Lower leg skin (tissue), 4 donors: Measurements from ENCODE around the gene SPATA31D1. TPM values are rescaled to one million over a fixed set of nuclear protein-coding genes. Genes with fewer than 3 reads are reported as not detected.
"Not testable (repeated sequence)": the region's sequence is repeated elsewhere in the genome, so short reads cannot be mapped to it uniquely, and the experiment has no call there.

Experiments
- DNase-seq, 2 donors: peaks; one replicate each; pipeline ENCODE4 v3.0.0-alpha.2; 2019; ENCODE audit warnings: low spot score in 2 of 2
- H3K4me3 ChIP-seq: fragments of 200-600 bp; sonication (generic); 2 replicates; pipeline ENCODE4 v1.5.1; 2017; ENCODE audit warnings: mild to moderate bottlenecking, low read depth; ENCODE audit not compliant: poor library complexity, severe bottlenecking
- POLR2A ChIP-seq, 2 donors: fragments of 450-650 bp; IDR thresholded peaks; one replicate each; pipeline ENCODE4 v1.6.1; 2016 to 2017; ENCODE audit warnings: antibody characterized with exemption in 2 of 2, mild to moderate bottlenecking in 1 of 2, moderate library complexity in 1 of 2
- WGBS, 2 donors: methylation state at CpG; one replicate each; pipeline ENCODE4 v1.1.5; 2018; 5-methylcytosine and 5-hydroxymethylcytosine counted together
- intact Hi-C: fragments of 100-400 bp; cut with DNase I; formaldehyde crosslinking; loops from one replicate; pipeline ENCODE4 v1.15.0; 2023; ENCODE audit warnings: low total_unique reads
- total RNA-seq, 4 donors: library from RNA; depleted of rRNA; stranded (reverse); fragments of >200 nt; gene quantifications; one replicate each; pipeline ENCODE4 v1.1.0, GENCODE V29; 2016
- TF ChIP-seq, protein P1 (sequence below), 3 donors: fragments of 450-650 bp; IDR thresholded peaks; one replicate each; pipeline ENCODE4 v1.5.1; 2016; ENCODE audit warnings: antibody characterized with exemption in 3 of 3, mild to moderate bottlenecking in 3 of 3, moderate library complexity in 2 of 3

Gene SPATA31D1
- total RNA-seq, result not detected

DNA sequence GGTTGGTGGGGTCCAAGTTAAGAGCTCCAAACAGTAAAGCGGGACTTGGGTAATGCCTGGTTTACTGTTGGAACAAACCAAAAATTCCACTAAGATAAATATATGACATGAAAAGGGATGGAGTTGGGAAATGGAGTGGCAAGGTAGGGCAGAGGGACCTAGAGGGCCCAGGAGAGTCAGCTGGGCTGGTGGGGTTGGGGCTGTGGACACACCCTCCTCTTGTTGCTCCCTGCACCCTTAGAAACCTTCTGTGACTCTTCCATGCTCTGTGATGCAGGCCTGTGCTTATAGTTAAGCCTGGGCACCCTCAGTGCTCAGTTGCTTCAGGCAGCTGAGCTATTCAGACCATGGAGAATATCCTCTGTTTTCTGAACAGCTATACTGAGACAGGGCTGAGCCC, at the start of gene SPATA31D1:
Gene SPATA31D1, plus strand, starts transcription at position 301 of the 400 bp plus-strand sequence. Its CDS starts 47 bp downstream, at position 348.
- WGBS, 2 donors, result 93 to 100% methylated on average over 1 of the region's 1 CpG
- not testable (repeated sequence) for DNase-seq

GRCh38 chr9:81943393-81943792, 45.2 kb upstream of the SPATA31D1 start, which contains the start of gene SPATA31D3:
Gene SPATA31D3 (plus strand): TSS chr9:81943500. CDS start chr9:81943586, 86 bp downstream.
- WGBS, 2 donors, result no CpG with 5 or more reads among the region's 2 CpGs
- DNase-seq, H3K4me3 ChIP-seq, intact Hi-C loops: not testable (repeated sequence)

More for the DNA sequence above, at the start of gene SPATA31D1:
- H3K4me3 ChIP-seq, intact Hi-C loops: not testable (repeated sequence)

GRCh38 chr9:81948650-81949049, 39.9 kb upstream of the SPATA31D1 start:
- 67% methylated on average over 1 of the region's 3 CpGs; no CpG with 5 or more reads in 1 of the 2 donors for WGBS, 2 donors
- intact Hi-C loops, DNase-seq, H3K4me3 ChIP-seq: not testable (repeated sequence)

DNA sequence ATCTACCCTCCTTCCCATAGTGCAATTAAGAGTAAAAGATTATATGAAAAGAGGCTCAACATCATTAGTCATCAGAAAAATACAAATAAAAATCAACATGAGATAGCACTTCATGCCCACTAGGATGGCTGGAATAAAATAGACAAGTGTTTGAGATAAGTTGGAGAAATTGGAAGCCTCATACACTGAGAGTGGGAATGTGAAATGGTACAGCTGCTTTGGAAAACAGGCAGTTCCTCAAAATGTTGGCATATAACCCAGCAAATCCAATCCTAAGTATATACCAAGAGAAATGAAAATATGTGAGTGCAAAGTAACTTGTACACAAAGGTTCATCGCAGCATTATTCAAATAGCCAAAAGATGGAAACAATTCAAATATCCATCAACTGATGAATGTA, 35.5 kb upstream of the SPATA31D1 start:
- no peak for TF ChIP-seq POLR2A (IDR thresholded peaks at IDR 0.05)
- TF ChIP-seq, protein P1, sequence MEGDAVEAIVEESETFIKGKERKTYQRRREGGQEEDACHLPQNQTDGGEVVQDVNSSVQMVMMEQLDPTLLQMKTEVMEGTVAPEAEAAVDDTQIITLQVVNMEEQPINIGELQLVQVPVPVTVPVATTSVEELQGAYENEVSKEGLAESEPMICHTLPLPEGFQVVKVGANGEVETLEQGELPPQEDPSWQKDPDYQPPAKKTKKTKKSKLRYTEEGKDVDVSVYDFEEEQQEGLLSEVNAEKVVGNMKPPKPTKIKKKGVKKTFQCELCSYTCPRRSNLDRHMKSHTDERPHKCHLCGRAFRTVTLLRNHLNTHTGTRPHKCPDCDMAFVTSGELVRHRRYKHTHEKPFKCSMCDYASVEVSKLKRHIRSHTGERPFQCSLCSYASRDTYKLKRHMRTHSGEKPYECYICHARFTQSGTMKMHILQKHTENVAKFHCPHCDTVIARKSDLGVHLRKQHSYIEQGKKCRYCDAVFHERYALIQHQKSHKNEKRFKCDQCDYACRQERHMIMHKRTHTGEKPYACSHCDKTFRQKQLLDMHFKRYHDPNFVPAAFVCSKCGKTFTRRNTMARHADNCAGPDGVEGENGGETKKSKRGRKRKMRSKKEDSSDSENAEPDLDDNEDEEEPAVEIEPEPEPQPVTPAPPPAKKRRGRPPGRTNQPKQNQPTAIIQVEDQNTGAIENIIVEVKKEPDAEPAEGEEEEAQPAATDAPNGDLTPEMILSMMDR (IDR thresholded peaks at IDR 0.05), result no peak
- intact Hi-C loops, result no loop called here
- DNase-seq, result no peak
- no peak overlapping the region for H3K4me3 ChIP-seq
- 94 to 100% methylated on average over 1 of the region's 1 CpG for WGBS, 2 donors

GRCh38 chr9:81955625-81956024, 32.9 kb upstream of the SPATA31D1 start:
- TF ChIP-seq, protein P1 (IDR thresholded peaks at IDR 0.05), result no peak
- no peak for TF ChIP-seq POLR2A (IDR thresholded peaks at IDR 0.05)
- no peak for DNase-seq
- H3K4me3 ChIP-seq, result no peak overlapping the region
- intact Hi-C loops, result no loop called here

DNA sequence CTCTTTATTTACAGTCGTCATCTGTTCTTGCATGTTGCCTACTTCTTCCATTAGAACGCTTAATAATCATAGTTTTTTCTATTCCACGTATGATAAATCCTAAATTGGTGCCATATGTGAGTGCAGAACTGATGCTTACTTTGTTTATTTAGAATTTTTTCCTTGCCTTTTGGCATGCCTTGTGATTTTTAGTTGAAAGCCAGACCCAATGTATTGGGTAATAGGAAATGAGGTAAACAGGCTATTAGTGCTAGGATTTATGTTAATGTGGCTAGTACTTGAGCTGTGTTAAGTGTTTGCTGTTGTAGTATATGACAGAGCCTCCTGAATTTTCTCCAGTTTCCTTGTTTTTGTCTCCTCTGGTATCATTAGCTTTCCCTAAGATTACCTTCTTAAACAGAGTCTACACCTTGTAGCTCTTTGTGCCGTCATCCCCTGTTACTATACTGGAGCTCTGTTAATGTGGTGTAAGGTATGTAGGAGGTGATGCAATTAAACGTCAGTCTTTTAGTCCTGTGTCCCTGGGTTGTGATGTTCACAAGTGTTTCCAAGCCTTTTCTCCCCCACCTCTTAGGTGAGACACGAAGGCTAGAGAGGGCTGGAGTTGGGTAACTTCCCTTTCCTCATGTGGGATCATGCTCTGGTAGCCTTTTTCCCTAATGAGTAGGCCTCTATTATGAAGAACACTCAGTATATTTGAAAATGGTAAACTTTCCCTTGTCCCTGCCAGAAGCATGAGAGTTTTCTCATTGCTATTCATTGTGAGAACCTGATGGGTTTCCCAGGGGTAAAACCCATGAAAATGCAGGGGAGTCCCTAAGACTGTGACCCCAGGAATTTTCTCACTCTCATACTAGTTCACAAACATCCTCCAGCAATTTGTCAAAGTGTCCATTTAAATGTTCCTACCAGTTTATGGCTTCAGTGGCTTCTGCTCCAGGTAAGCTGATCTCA, 24.1 kb upstream of the SPATA31D1 start:
- TF ChIP-seq, protein P1 (IDR thresholded peaks at IDR 0.05), result no peak
- TF ChIP-seq POLR2A (IDR thresholded peaks at IDR 0.05), result no peak
- DNase-seq, result no peak
- WGBS, 2 donors, result 66 to 71% methylated on average over 6 of the region's 6 CpGs
- no peak overlapping the region for H3K4me3 ChIP-seq
- intact Hi-C loops, result no loop called here

GRCh38 chr9:81968026-81968425, 20.5 kb upstream of the SPATA31D1 start:
- TF ChIP-seq POLR2A (IDR thresholded peaks at IDR 0.05), result no peak
- TF ChIP-seq, protein P1 (IDR thresholded peaks at IDR 0.05), result no peak
- no peak overlapping the region for H3K4me3 ChIP-seq
- intact Hi-C loops, result no loop called here
- DNase-seq, result no peak
- WGBS, 2 donors, result 89 to 91% methylated on average over 3 of the region's 3 CpGs
